GM19239 (cell line): ENCODE data around the gene EXOSC2.

Experiments
- DNase-seq: peaks from one replicate; pipeline ENCODE4 v3.0.0; 2011; ENCODE audit warnings: low spot score; ENCODE audit not compliant: insufficient read length
- FAIRE-seq: peaks from 2 replicates; lab custom pipeline; 2011; peaks lifted over from hg19 to GRCh38; lab: Jason Lieb, UNC

The EXOSC2 gene

GRCh38 chr9:130729145-130729544, 35.6 kb downstream of the EXOSC2 start:
- FAIRE-seq (no peak), DNase-seq (no peak)

GRCh38 chr9:130731355-130731754, 37.8 kb downstream of the EXOSC2 start:
- FAIRE-seq (no peak), DNase-seq (no peak)

- FAIRE-seq, result no peak
- no peak for DNase-seq
Observed at GRCh38 chr9:130732136-130732535, 38.6 kb downstream of the EXOSC2 start.

- no peak for FAIRE-seq
- no peak for DNase-seq
Observed at GRCh38 chr9:130732793-130733221, 39.2 kb downstream of the EXOSC2 start.

GRCh38 chr9:130735566-130735965, 42.0 kb downstream of the EXOSC2 start:
- FAIRE-seq (no peak), DNase-seq (no peak)

GRCh38 chr9:130736834-130737233, 43.3 kb downstream of the EXOSC2 start:
- no peak for FAIRE-seq
- no peak for DNase-seq

GRCh38 chr9:130738281-130738680, 44.7 kb downstream of the EXOSC2 start:
- no peak for FAIRE-seq
- DNase-seq, result no peak

- FAIRE-seq (no peak), DNase-seq (no peak)
Observed at GRCh38 chr9:130739081-130739480, 45.5 kb downstream of the EXOSC2 start.

GRCh38 chr9:130740218-130741023, 46.8 kb downstream of the EXOSC2 start:
- no peak for DNase-seq
- no peak for FAIRE-seq

GRCh38 chr9:130741024-130741305, 47.4 kb downstream of the EXOSC2 start:
- DNase-seq, result no peak
- no peak for FAIRE-seq

GRCh38 chr9:130741831-130742449, 48.4 kb downstream of the EXOSC2 start:
- FAIRE-seq (no peak), DNase-seq (no peak)

- FAIRE-seq, result no peak
- DNase-seq, result no peak
Observed at GRCh38 chr9:130743656-130744055, 50.1 kb downstream of the EXOSC2 start.

- FAIRE-seq (no peak), DNase-seq (no peak)
Observed at GRCh38 chr9:130745210-130745800, 51.7 kb downstream of the EXOSC2 start.

- no peak for FAIRE-seq
- DNase-seq, result no peak
Observed at GRCh38 chr9:130745829-130746228, 52.2 kb downstream of the EXOSC2 start.

GRCh38 chr9:130746434-130747212, 53.0 kb downstream of the EXOSC2 start:
- DNase-seq (no peak), FAIRE-seq (no peak)

GRCh38 chr9:130751631-130752355, 58.2 kb downstream of the EXOSC2 start:
- no peak for FAIRE-seq

More at GRCh38 chr9:130751631-130752355, 58.2 kb downstream of the EXOSC2 start:
- no peak for DNase-seq
